GM12864 (cell line): ENCODE measurements around the gene STRBP.

ENCODE experiments used
- DNase-seq: peaks from one replicate; pipeline ENCODE4 v3.0.0-alpha.2; 2011; ENCODE audit warnings: low read depth
- H3K4me3 ChIP-seq: 2 replicates; pipeline ENCODE4 v1.5.1; 2011; ENCODE audit warnings: mild to moderate bottlenecking, low read depth, low read length, control low read depth
- TF ChIP-seq, protein P1 (sequence below): IDR thresholded peaks from 2 replicates; pipeline ENCODE4 v1.5.1; 2011; ENCODE audit warnings: low read depth, mild to moderate bottlenecking, moderate library complexity, low read length, control low read depth, inconsistent platforms; ENCODE audit errors: missing control alignments

Gene STRBP

DNA sequence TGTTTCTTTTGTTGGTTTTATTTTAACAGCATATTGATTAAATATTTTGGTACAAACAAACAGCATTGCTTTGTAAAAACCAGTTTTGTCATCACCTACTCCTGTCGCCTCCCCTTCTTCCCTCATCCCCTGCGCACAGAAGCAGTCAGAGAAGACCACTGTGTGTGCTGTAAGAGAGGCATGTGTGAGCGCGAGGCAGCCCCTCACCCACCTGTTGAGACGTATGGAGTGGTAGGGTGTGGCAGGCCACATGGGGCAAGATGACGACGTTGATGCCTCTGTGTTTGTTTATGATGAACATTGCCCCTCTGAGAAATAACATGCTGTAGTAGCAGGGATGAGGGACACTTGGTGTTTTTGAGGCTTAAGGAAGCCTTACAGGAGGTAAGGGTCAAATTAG is 163.6 kb downstream of the STRBP start:
- no peak overlapping the region for H3K4me3 ChIP-seq
- TF ChIP-seq, protein P1, sequence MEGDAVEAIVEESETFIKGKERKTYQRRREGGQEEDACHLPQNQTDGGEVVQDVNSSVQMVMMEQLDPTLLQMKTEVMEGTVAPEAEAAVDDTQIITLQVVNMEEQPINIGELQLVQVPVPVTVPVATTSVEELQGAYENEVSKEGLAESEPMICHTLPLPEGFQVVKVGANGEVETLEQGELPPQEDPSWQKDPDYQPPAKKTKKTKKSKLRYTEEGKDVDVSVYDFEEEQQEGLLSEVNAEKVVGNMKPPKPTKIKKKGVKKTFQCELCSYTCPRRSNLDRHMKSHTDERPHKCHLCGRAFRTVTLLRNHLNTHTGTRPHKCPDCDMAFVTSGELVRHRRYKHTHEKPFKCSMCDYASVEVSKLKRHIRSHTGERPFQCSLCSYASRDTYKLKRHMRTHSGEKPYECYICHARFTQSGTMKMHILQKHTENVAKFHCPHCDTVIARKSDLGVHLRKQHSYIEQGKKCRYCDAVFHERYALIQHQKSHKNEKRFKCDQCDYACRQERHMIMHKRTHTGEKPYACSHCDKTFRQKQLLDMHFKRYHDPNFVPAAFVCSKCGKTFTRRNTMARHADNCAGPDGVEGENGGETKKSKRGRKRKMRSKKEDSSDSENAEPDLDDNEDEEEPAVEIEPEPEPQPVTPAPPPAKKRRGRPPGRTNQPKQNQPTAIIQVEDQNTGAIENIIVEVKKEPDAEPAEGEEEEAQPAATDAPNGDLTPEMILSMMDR: no peak
- no peak for DNase-seq

DNA sequence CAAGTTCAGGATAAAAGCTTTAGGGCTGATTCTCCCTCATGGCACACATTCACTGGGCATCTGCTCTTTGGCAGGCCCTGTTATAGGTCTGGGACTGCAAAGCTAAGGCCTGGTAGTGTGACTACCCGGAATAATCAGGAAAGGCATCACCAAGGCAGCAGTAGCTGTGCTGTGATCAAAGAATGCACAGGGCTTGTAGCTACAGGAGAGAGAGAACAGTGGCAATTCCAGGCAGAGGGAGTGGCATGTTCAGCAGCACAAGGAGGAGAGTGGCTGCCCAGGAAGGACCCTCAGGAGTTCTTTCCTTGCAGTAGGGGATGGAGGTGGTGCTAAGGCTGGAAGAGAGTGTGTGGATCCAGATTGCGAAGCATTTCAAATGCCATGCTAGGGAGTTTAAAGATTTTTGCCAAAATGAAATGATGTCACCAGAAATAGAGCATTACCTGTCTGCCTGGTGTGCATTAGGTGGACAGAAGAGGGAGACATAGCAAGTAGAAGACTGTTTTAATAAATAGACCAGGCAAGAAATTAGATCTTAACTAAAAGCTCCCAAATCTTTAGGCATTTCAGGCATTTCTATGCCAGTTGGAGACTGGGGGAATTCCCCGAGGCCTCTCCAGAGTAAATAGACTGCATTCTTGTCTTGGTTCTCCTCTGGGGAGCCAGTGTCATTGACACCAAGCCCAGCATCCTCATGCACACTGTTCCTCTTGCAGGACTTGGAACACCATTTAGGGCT is 165.8 kb downstream of the STRBP start:
- H3K4me3 ChIP-seq: no peak overlapping the region
- no peak for DNase-seq
- TF ChIP-seq, protein P1: peak; percentile 32

DNA sequence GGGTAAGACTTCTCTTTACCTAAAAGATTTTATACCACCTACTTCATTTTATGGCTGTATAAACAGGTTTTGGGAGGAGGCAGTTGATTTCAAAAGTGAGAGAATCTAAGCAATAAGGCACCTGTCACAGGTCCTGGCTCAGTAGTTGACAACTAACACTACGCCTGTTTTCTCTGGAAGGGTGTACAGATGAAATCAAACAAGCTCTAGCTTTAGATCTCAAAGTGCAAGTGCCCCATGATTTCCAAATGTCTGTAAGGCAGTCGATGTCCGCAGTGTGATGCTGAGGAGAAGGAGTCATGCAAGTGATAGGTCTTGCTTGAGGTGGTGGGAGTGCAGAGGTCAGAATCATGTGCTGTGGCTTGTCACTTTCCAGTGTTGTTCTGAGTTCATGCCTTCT is 168.8 kb downstream of the STRBP start:
- no peak overlapping the region for H3K4me3 ChIP-seq
- TF ChIP-seq, protein P1: no peak

DNA sequence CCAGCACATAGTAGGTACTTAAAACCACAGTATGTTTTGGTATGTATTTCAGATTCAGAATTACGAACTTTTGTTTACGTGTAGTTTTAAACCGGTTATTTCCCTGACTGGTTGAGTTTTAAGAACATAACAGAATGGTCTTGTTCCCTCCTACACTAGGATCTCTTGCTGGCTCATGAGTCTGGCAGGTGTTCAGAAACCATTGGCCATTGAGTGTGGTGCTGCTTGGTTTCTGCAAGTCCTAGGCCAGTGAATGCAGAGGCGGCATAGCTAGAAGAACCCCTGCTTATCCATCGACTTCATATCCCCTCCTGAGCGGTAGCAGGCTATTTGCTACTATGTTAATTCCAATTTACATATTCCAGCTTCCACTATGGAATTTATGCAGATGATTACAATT is 169.3 kb downstream of the STRBP start:
- no peak overlapping the region for H3K4me3 ChIP-seq
- DNase-seq: no peak
- TF ChIP-seq, protein P1: no peak

More for the DNA sequence above, 168.8 kb downstream of the STRBP start:
- DNase-seq: no peak

DNA sequence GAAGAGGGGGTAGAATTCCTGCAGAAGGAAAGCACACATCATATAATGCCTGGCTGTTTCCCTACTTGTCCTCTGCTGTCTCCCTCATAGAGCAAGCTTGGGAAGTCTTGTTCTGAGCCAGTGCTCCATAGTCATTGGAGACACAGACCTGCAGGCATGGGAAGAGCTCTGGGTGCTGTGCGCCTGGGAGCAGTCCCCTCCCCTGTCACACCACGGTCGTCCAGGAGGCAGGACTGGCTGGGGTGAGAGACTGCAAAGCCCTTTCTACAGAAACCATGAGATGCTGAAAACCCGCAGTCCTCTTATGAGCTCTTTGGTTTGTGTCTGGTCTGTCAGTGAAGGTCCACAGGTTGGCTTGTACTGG is 170.3 kb downstream of the STRBP start:
- no peak for DNase-seq
- TF ChIP-seq, protein P1: no peak
- H3K4me3 ChIP-seq: no peak overlapping the region

DNA sequence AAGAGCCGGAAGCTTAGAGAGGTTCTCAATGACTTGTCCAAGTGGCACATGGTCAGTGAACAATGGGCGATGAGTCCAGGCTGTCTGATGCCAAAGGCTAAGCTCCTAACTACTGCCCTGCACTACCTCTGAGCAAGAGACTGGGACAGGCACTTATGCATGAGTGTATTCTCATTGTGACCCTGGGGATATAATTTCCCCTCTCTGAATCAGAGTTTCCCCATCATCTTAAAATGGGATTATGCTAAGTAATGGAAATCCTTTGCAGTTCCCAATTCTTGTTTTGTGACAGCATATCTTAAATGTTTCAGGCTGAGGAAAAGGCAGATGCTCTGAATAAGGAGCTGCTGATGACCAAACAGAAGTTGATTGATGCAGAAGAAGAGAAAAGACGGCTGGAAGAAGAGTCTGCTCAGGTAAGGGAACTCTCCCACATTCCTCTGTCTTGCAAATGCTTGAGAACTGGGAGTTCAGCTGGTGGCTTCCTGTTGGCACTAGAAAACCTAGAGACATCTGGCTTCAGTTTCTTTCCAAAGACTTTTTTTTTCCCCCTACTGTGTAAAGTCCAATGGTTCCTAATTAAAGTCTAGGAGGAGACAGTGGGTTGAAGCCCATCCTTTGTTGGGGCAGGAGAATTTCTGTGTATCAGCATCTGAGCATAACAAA is 170.8 kb downstream of the STRBP start:
- no peak for DNase-seq
- no peak overlapping the region for H3K4me3 ChIP-seq
- TF ChIP-seq, protein P1: no peak
